ENCODE results near the gene COL8A1. TPM values are rescaled to one million over a fixed set of nuclear protein-coding genes. Genes with fewer than 3 reads are reported as not detected.

Gene COL8A1
- total RNA-seq, 1 donor from 2014 or later, result 0.09 TPM

GRCh38 chr3:99795573-99795972 lies 157.2 kb downstream of the COL8A1 start:
- POLR2A ChIA-PET, result no interaction called here
- H3K9me3 Mint-ChIP-seq, result no peaks in the 10 kb centered on the region
- no peak for DNase-seq
- H3K4me1 Mint-ChIP-seq, result no peaks in the 10 kb centered on the region
- intact Hi-C loops (cut with micrococcal nuclease), result no loop called here
- no peak overlapping the region for H3K27ac Mint-ChIP-seq
- peaks cover 3% of the 10 kb centered on the region for H3K27me3 Mint-ChIP-seq
- no peaks in the 10 kb centered on the region for H3K36me3 Mint-ChIP-seq (ENCODE audit: low read depth)
- TF ChIP-seq, protein P1, sequence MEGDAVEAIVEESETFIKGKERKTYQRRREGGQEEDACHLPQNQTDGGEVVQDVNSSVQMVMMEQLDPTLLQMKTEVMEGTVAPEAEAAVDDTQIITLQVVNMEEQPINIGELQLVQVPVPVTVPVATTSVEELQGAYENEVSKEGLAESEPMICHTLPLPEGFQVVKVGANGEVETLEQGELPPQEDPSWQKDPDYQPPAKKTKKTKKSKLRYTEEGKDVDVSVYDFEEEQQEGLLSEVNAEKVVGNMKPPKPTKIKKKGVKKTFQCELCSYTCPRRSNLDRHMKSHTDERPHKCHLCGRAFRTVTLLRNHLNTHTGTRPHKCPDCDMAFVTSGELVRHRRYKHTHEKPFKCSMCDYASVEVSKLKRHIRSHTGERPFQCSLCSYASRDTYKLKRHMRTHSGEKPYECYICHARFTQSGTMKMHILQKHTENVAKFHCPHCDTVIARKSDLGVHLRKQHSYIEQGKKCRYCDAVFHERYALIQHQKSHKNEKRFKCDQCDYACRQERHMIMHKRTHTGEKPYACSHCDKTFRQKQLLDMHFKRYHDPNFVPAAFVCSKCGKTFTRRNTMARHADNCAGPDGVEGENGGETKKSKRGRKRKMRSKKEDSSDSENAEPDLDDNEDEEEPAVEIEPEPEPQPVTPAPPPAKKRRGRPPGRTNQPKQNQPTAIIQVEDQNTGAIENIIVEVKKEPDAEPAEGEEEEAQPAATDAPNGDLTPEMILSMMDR (IDR thresholded peaks at IDR 0.05), result no peak
- CTCF ChIA-PET, result no interaction called here
- no peak for ATAC-seq (ENCODE audit: low read depth)
- no peak overlapping the region for H3K4me3 Mint-ChIP-seq

DNA sequence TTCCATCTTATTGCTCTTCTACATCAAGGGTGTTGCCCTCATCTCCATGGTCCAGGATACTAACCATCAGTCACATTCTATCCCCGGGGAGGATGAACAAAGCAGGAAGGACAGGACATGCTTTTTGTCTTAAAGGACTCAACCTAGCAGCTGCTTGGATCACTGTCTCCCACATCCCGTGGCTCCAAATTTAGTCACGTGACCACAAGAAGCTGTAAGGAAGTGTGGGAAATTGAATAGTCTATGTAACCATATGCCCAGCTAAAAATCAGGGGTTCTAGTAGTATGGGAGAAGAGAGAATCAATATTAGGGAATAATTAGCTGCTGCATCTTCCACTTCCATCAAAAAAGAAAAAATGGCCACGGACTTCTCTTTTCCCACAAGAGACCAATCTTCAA lies 161.0 kb downstream of the COL8A1 start:
- H3K4me1 Mint-ChIP-seq, result no peaks in the 10 kb centered on the region
- DNase-seq (no peak), ATAC-seq (ENCODE audit: low read depth) (no peak)
- no peak overlapping the region for H3K4me3 Mint-ChIP-seq
- intact Hi-C loops (cut with micrococcal nuclease), result no loop called here
- ChIA-PET CTCF (no interaction called here), POLR2A (no interaction called here)
- no peak overlapping the region for H3K27ac Mint-ChIP-seq
- no peaks in the 10 kb centered on the region for H3K36me3 Mint-ChIP-seq (ENCODE audit: low read depth)
- H3K9me3 Mint-ChIP-seq, result peaks cover 5% of the 10 kb centered on the region
- no peaks in the 10 kb centered on the region for H3K27me3 Mint-ChIP-seq
- TF ChIP-seq, protein P1 (IDR thresholded peaks at IDR 0.05), result no peak

DNA sequence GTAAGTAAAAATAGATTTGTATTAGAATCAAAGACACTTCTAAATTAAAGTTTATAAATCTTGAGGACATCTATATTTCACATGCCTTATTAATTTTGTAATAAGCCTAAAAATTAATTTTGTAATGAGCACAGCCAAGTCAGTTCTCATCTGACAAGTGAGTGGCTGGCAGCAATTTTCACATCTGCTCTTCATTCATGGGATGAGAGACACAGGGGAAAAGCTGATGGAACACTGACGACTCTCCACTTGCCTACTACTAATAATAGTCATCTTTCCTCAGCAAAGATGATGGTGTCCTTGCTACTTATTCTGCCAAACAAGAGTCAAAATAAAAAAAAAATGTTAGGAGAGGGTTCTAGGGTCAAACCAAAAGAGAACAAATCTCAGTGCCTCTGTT lies 164.9 kb downstream of the COL8A1 start:
- Mint-ChIP-seq H3K4me1 (no peaks in the 10 kb centered on the region), H3K27me3 (no peaks in the 10 kb centered on the region), H3K4me3 (no peak overlapping the region), H3K27ac (no peak overlapping the region), H3K36me3 (ENCODE audit: low read depth) (peaks cover 6% of the 10 kb centered on the region), H3K9me3 (peaks cover 12% of the 10 kb centered on the region)
- intact Hi-C loops (cut with micrococcal nuclease), result no loop called here
- TF ChIP-seq, protein P1 (IDR thresholded peaks at IDR 0.05), result no peak
- ChIA-PET POLR2A (no interaction called here), CTCF (no interaction called here)
- no peak for ATAC-seq (ENCODE audit: low read depth)
- no peak for DNase-seq

- CTCF ChIA-PET, result interaction anchor here (1.7 kb wide), 1 partner anchor 13 kb away, joined by 7 read pairs; the partner anchor contains the start of gene CMSS1
- TF ChIP-seq, protein P1 (IDR thresholded peaks at IDR 0.05), result no peak
- H3K4me1 Mint-ChIP-seq, result no peaks in the 10 kb centered on the region
- peaks cover 12% of the 10 kb centered on the region for H3K9me3 Mint-ChIP-seq
- no peak for DNase-seq
- POLR2A ChIA-PET, result no interaction called here
- no peak overlapping the region for H3K27ac Mint-ChIP-seq
- H3K36me3 Mint-ChIP-seq (ENCODE audit: low read depth), result peaks cover 6% of the 10 kb centered on the region
- no peak for ATAC-seq (ENCODE audit: low read depth)
- H3K27me3 Mint-ChIP-seq, result no peaks in the 10 kb centered on the region
- intact Hi-C loops (cut with micrococcal nuclease), result no loop called here
- H3K4me3 Mint-ChIP-seq, result no peak overlapping the region
Observed at GRCh38 chr3:99805160-99805559, 166.8 kb downstream of the COL8A1 start.

DNA sequence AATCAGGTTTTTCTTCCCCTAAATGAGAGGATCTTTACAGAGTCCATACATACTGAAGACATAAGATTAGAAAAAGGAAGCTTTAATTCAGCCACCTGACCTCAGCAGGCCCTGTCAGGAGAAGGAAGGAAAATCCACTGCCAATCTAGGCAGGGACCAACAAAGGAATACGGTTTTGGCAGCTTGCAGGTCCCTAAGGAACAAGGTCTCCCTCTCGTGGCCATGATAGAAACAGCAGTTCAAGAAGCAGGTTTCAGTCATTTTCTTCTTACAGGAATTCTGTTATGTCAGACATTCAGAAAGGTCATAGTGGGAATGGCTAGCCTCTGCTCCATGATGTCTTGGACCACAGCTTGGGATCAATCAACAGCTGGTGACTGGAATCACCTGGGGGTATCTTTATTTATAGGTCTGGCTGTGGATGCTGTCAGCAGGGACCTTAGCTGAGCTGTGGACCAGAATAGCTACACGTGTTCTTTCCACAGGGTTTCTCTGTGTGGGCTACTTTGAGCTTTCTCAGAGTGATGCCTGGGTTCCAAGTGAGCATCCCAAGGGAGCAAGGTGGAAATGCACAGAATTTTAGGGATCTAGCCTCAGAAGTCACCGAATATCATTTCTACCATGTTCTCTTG lies 169.9 kb downstream of the COL8A1 start:
- POLR2A ChIA-PET, result no interaction called here
- H3K4me1 Mint-ChIP-seq, result no peaks in the 10 kb centered on the region
- TF ChIP-seq, protein P1 (IDR thresholded peaks at IDR 0.05), result peak; percentile 90

More for the DNA sequence above, 169.9 kb downstream of the COL8A1 start:
- Mint-ChIP-seq H3K9me3 (peaks cover 12% of the 10 kb centered on the region), H3K36me3 (ENCODE audit: low read depth) (peaks cover 6% of the 10 kb centered on the region), H3K4me3 (no peak overlapping the region), H3K27me3 (no peaks in the 10 kb centered on the region), H3K27ac (no peak overlapping the region)
- intact Hi-C loops (cut with micrococcal nuclease), result loop anchor here (1.0 kb wide), 1 partner anchor 991 kb away; no protein-coding TSS in a partner anchor
- ATAC-seq (ENCODE audit: low read depth), result peak; percentile 45
- DNase-seq, result no peak
- CTCF ChIA-PET, result interaction anchor here (0.9 to 1.9 kb wide), 5 partner anchors 10 to 991 kb away, joined by 3 to 7 read pairs (median 4); partner anchors contain the start of gene CMSS1

Data from activated B cell treated with CpG ODN at 0.5 μM for 24 hours (primary cell).